ENCODE data around the gene RETREG3. TPM values are rescaled to one million over a fixed set of nuclear protein-coding genes. Genes with fewer than 3 reads are reported as not detected.
A peak's percentile ranks its signal among the peaks of the same experiment; 100 is the strongest.
"Not testable (repeated sequence)": the region's sequence is repeated elsewhere in the genome, so short reads cannot be mapped to it uniquely, and the experiment has no call there.

RETREG3 gene
- 33.2 and 35.5 TPM in 2 replicates for total RNA-seq (2014; rRNA removed)
- polyA plus RNA-seq (2012), result 14.0 TPM

GRCh38 chr17:42609182-42609813, at the start of gene RETREG3, which contains the start of gene TUBG1:
Gene RETREG3 (minus strand): TSS chr17:42609374. CDS start chr17:42609324, 50 bp downstream.
Gene TUBG1 (plus strand): TSS chr17:42609683. CDS start chr17:42609738, 55 bp downstream.
- peak; percentile 99 for DNase-seq (ENCODE audit: low read depth)

- DNase-seq (ENCODE audit: low read depth), result no peak
Measured at GRCh38 chr17:42657824-42658588, 48.8 kb upstream of the RETREG3 start.

GRCh38 chr17:42655528-42655927, 46.4 kb upstream of the RETREG3 start:
- peak; percentile 66 for DNase-seq (ENCODE audit: low read depth)

- DNase-seq (ENCODE audit: low read depth), result no peak
Measured at GRCh38 chr17:42653179-42654124, 44.3 kb upstream of the RETREG3 start.

GRCh38 chr17:42651392-42651791, 42.2 kb upstream of the RETREG3 start:
- DNase-seq (ENCODE audit: low read depth), result no peak

GRCh38 chr17:42647778-42648177, 38.6 kb upstream of the RETREG3 start:
- DNase-seq (ENCODE audit: low read depth), result no peak

GRCh38 chr17:42642336-42642735, 33.2 kb upstream of the RETREG3 start:
- DNase-seq (ENCODE audit: low read depth), result no peak

- no peak for DNase-seq (ENCODE audit: low read depth)
Measured at GRCh38 chr17:42640121-42640520, 30.9 kb upstream of the RETREG3 start.

- DNase-seq (ENCODE audit: low read depth), result no peak
Measured at GRCh38 chr17:42639525-42640113, 30.4 kb upstream of the RETREG3 start.

- DNase-seq (ENCODE audit: low read depth), result no peak
Measured at GRCh38 chr17:42632949-42633444, 23.8 kb upstream of the RETREG3 start.

GRCh38 chr17:42629411-42630009, 20.3 kb upstream of the RETREG3 start:
- no peak for DNase-seq (ENCODE audit: low read depth)

GRCh38 chr17:42627032-42627764, 18.0 kb upstream of the RETREG3 start:
- DNase-seq (ENCODE audit: low read depth), result not testable (repeated sequence)

GRCh38 chr17:42623732-42624596, 14.8 kb upstream of the RETREG3 start:
- DNase-seq (ENCODE audit: low read depth), result peak; percentile 85

- DNase-seq (ENCODE audit: low read depth), result no peak
Measured at GRCh38 chr17:42623271-42623670, 14.1 kb upstream of the RETREG3 start.

- DNase-seq (ENCODE audit: low read depth), result not testable (repeated sequence)
Measured at GRCh38 chr17:42621987-42622386, 12.8 kb upstream of the RETREG3 start.

- peak; percentile 93 for DNase-seq (ENCODE audit: low read depth)
Measured at GRCh38 chr17:42618442-42619150, 9.4 kb upstream of the RETREG3 start.

GRCh38 chr17:42617956-42618431, 8.8 kb upstream of the RETREG3 start:
- DNase-seq (ENCODE audit: low read depth), result peak; percentile 42

- DNase-seq (ENCODE audit: low read depth), result no peak
Measured at GRCh38 chr17:42613699-42614295, 4.6 kb upstream of the RETREG3 start.

Data from LHCN-M2 (cell line).